Aorta (tissue), 5 donors: ENCODE results near the gene KRT33B. TPM values are rescaled to one million over a fixed set of nuclear protein-coding genes. Genes with fewer than 3 reads are reported as not detected.

ENCODE experiments used
- ATAC-seq: fragments of 200-7000 bp; cut with Tn5 transposase; one replicate; pipeline ENCODE4 v1.9.1; 2022; ENCODE audit warnings: moderate library complexity; ENCODE audit not compliant: low FRiP score
- DNase-seq, 2 donors: peaks; one replicate each; pipeline ENCODE4 v3.0.0-alpha.2; 2020
- H3K27ac ChIP-seq, 2 donors: one replicate each; pipeline ENCODE4 v1.5.1; 2013; ENCODE audit warnings: low read length in 2 of 2, mild to moderate bottlenecking in 2 of 2, moderate library complexity in 2 of 2, control low read depth in 1 of 2, inconsistent platforms in 1 of 2, low read depth in 1 of 2
- H3K27me3 ChIP-seq, 2 donors: one replicate each; pipeline ENCODE4 v1.6.1; 2013; ENCODE audit warnings: control low read depth in 1 of 2, low read length in 1 of 2, mild to moderate bottlenecking in 1 of 2, moderate library complexity in 1 of 2; ENCODE audit not compliant: insufficient read depth in 2 of 2, control insufficient read depth in 1 of 2
- H3K36me3 ChIP-seq, 2 donors: one replicate each; pipeline ENCODE4 v1.6.1; 2013; ENCODE audit warnings: control low read depth in 1 of 2, low read length in 1 of 2, mild to moderate bottlenecking in 1 of 2; ENCODE audit not compliant: insufficient read depth in 2 of 2, control insufficient read depth in 1 of 2
- H3K4me1 ChIP-seq, 2 donors: one replicate each; pipeline ENCODE4 v1.6.1; 2013; ENCODE audit warnings: low read length in 2 of 2, control low read depth in 1 of 2, mild to moderate bottlenecking in 1 of 2, moderate library complexity in 1 of 2; ENCODE audit not compliant: insufficient read depth in 2 of 2, control insufficient read depth in 1 of 2
- H3K4me3 ChIP-seq, 2 donors: one replicate each; pipeline ENCODE4 v1.5.1; 2013; ENCODE audit warnings: low read length in 2 of 2, control low read depth in 1 of 2, mild to moderate bottlenecking in 1 of 2
- H3K9me3 ChIP-seq: one replicate; pipeline ENCODE4 v1.6.1; 2013; ENCODE audit warnings: mild to moderate bottlenecking, low read length; ENCODE audit not compliant: control insufficient read depth
- WGBS, 2 donors: extraction: QIAGEN DNeasy Blood & Tissue Kit; methylation state at CpG; one replicate each; pipeline ENCODE4 v1.1.7; 2013; 5-methylcytosine and 5-hydroxymethylcytosine counted together
- intact Hi-C, 2 donors: fragments of 100-400 bp; cut with DNase I; formaldehyde crosslinking; loops; one replicate each; pipeline versions ENCODE4 v1.14.2 to v1.15.0; 2022
- polyA plus RNA-seq, 2 donors: library from polyadenylated mRNA; stranded (reverse); fragments of 200-250 nt; gene quantifications; one replicate each; pipeline ENCODE4 v1.2.3, GENCODE V29; 2013
- total RNA-seq, 2 donors: library from RNA; stranded (reverse); fragmentation: NEBNext Ultra II Directional; extraction: Animal tissue kit (Norgen Biotek cat#: 25700); gene quantifications; one replicate each; pipeline ENCODE4 v1.2.1, GENCODE V29; 2021
- donor health status: healthy with polysubstance abuse.
- donor health status: Bipolar disorder and iron deficiency.
- donor health status: DM: no; HTN: no; CAD: no.
- donor health status: DM: no; HTN: no; CAD: no.
- donor health status: DM: yes; HTN: yes; CAD: no.

The KRT33B gene
- total and polyA plus RNA-seq, 4 donors: not detected

- no peaks in the 10 kb centered on the region for H3K9me3 ChIP-seq
- ATAC-seq: no peak
- no peaks in the 10 kb centered on the region for H3K4me1 ChIP-seq
- H3K36me3 ChIP-seq: no peaks in the 10 kb centered on the region
- H3K27ac ChIP-seq: no peak overlapping the region
- H3K4me3 ChIP-seq: no peak overlapping the region
- 82 to 85% methylated on average over 3 of the region's 3 CpGs for WGBS, 2 donors
- intact Hi-C loops: no loop called here
- no peak for DNase-seq
- H3K27me3 ChIP-seq: no peaks in the 10 kb centered on the region
Measured at GRCh38 chr17:41345992-41346391, 23.6 kb downstream of the KRT33B start.

GRCh38 chr17:41343029-41343428 is 26.6 kb downstream of the KRT33B start:
- no peaks in the 10 kb centered on the region for H3K36me3 ChIP-seq
- H3K4me1 ChIP-seq: no peaks in the 10 kb centered on the region
- H3K27ac ChIP-seq: no peak overlapping the region
- H3K9me3 ChIP-seq: no peaks in the 10 kb centered on the region
- no peak overlapping the region for H3K4me3 ChIP-seq
- DNase-seq (no peak), ATAC-seq (no peak)
- WGBS, 2 donors: 72 to 78% methylated on average over 3 of the region's 3 CpGs
- H3K27me3 ChIP-seq: no peaks in the 10 kb centered on the region
- intact Hi-C loops: no loop called here

- Histone ChIP-seq H3K4me1 (no peaks in the 10 kb centered on the region), H3K4me3 (no peak overlapping the region), H3K27ac (no peak overlapping the region), H3K27me3 (no peaks in the 10 kb centered on the region), H3K9me3 (no peaks in the 10 kb centered on the region), H3K36me3 (no peaks in the 10 kb centered on the region)
- ATAC-seq (no peak), DNase-seq (no peak)
- intact Hi-C loops: no loop called here
- 77 to 79% methylated on average over 7 of the region's 7 CpGs for WGBS, 2 donors
Measured at GRCh38 chr17:41340934-41341861, 28.4 kb downstream of the KRT33B start.

DNA sequence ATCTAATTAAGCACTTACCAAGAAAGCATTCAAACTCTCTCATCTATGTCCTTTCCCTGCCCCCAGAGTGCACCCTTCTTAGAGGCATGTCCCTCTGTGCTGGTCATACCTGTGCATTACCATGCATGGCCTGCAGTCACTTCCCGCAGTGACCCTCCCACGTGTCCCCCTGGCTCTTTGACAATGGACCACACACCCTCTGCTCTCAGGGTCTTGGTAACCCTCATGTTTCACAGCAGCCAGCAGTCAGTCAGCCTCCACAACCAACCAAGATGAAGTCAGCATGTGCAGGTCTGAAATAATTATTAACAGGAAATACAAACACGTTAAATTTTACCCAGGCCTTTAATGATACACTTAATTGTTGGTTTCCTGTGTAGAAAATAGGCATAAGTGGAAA is 29.1 kb downstream of the KRT33B start:
- no peaks in the 10 kb centered on the region for H3K27me3 ChIP-seq
- no peak overlapping the region for H3K4me3 ChIP-seq
- H3K36me3 ChIP-seq: no peaks in the 10 kb centered on the region
- WGBS, 2 donors: 38 to 46% methylated on average over 3 of the region's 3 CpGs
- intact Hi-C loops: no loop called here
- no peak for DNase-seq
- H3K4me1 ChIP-seq: no peaks in the 10 kb centered on the region
- no peaks in the 10 kb centered on the region for H3K9me3 ChIP-seq
- ATAC-seq: no peak
- no peak overlapping the region for H3K27ac ChIP-seq

GRCh38 chr17:41339571-41340172 is 29.9 kb downstream of the KRT33B start:
- DNase-seq (no peak), ATAC-seq (no peak)
- Histone ChIP-seq H3K4me3 (no peak overlapping the region), H3K27me3 (no peaks in the 10 kb centered on the region), H3K36me3 (no peaks in the 10 kb centered on the region), H3K27ac (no peak overlapping the region), H3K4me1 (no peaks in the 10 kb centered on the region), H3K9me3 (no peaks in the 10 kb centered on the region)
- intact Hi-C loops: no loop called here
- 46 to 53% methylated on average over 2 of the region's 2 CpGs for WGBS, 2 donors

DNA sequence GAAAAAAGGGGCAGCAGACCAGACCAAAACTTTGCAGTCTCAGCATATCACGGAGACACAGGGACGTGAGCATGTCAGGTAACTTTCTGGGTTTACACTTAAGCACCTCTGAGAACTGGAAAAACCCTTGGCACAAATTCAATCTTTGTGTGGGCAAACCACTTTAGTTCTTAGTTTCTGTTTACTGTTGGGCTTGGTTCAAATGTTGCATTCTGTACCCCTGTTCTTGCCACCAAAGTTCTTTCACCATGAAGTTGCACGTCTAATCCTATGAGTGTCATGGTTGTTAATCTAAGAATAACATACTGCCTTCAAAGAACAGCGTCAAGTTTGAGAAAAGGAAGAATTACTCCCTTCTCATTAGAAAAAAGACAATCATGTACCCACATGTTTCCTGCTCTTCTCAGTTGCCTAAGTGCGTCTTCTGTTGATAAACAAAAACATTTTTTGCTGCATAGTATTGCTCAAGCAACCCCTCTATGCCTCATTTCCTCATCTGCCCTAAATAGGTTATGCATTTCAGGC is 30.6 kb downstream of the KRT33B start:
- ATAC-seq: no peak
- no peak overlapping the region for H3K27ac ChIP-seq
- DNase-seq: no peak
- intact Hi-C loops: no loop called here
- 47 to 54% methylated on average over 5 of the region's 5 CpGs for WGBS, 2 donors
- H3K4me3 ChIP-seq: no peak overlapping the region
- no peaks in the 10 kb centered on the region for H3K27me3 ChIP-seq
- no peaks in the 10 kb centered on the region for H3K36me3 ChIP-seq
- no peaks in the 10 kb centered on the region for H3K9me3 ChIP-seq
- no peaks in the 10 kb centered on the region for H3K4me1 ChIP-seq

GRCh38 chr17:41335747-41336146 is 33.9 kb downstream of the KRT33B start:
- Histone ChIP-seq H3K4me3 (no peak overlapping the region), H3K4me1 (no peaks in the 10 kb centered on the region), H3K36me3 (no peaks in the 10 kb centered on the region), H3K27ac (no peak overlapping the region), H3K9me3 (no peaks in the 10 kb centered on the region), H3K27me3 (no peaks in the 10 kb centered on the region)
- intact Hi-C loops: no loop called here
- no peak for ATAC-seq
- WGBS, 2 donors: 91 to 93% methylated on average over 1 of the region's 1 CpG
- no peak for DNase-seq

DNA sequence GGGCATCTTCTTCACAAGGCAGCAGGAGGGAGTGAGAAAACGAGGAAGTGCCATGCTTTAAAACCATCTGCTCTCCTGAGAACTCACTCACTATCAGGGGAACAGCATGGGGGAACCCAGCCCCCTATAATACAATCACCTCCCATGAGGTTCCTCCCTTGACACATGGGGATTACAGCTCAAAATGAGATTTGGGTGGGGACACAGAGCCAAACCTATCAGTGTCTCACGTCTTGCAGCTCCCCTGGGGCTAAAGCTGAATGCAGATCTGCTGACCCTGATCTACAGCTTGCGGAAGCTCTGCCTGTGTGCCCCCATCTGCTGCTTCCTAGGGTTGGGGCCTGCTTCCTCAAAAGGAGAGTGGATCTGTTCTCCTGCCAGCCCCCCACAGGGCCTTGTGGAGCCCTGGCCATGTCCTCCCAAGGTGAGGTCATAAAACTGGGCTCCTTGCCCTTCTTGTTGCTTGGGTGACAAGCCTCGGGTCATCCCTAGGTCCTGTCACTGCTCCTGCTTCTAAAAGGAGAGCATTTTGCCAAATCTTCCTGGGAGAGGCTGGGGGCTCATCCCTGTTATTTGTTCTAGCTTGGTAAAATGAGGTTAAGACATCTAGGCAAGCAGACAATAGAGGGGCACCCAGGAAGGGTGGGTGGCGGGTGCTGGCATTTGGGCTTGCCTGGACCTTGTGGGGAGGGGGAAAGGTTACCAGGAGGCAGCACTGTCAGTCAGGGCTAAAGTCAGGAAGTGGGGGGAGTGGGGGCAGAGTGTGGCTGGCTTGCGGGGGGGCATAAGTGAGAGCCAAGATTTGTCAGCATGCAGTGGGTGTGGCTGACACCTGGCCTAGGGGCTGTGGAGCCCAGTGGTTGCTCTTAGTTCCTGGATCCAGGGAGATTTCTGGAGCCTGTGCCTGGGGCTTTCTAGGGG is 35.0 kb downstream of the KRT33B start:
- intact Hi-C loops: no loop called here
- no peak for DNase-seq

More for the DNA sequence above, 35.0 kb downstream of the KRT33B start:
- no peak overlapping the region for H3K4me3 ChIP-seq
- no peaks in the 10 kb centered on the region for H3K27me3 ChIP-seq
- no peaks in the 10 kb centered on the region for H3K9me3 ChIP-seq
- H3K4me1 ChIP-seq: no peaks in the 10 kb centered on the region
- no peak for ATAC-seq
- no peak overlapping the region for H3K27ac ChIP-seq
- 73% methylated on average over 6 of the region's 6 CpGs for WGBS, 2 donors
- no peaks in the 10 kb centered on the region for H3K36me3 ChIP-seq
